GM12891 (cell line): ENCODE data around the gene PPP1R9A.

Experiments used
- PAX5 ChIP-seq: IDR thresholded peaks from 2 replicates; pipeline ENCODE4 v1.6.1; 2011; ENCODE audit warnings: low read length, moderate library complexity, mild to moderate bottlenecking; ENCODE audit not compliant: insufficient read depth, severe bottlenecking
- POLR2A ChIP-seq: IDR thresholded peaks from 2 replicates; pipeline ENCODE4 v1.6.1; 2011; ENCODE audit warnings: low read depth, low read length, control low read depth
- POLR2AphosphoS5 ChIP-seq: IDR thresholded peaks from 2 replicates; pipeline ENCODE4 v1.6.1; 2011; ENCODE audit warnings: low read depth, low read length, control low read depth
- POU2F2 ChIP-seq: IDR thresholded peaks from 2 replicates; pipeline ENCODE4 v1.6.1; 2011; ENCODE audit warnings: low read depth, mild to moderate bottlenecking, control low read depth, low read length, moderate library complexity
- SPI1 ChIP-seq: IDR thresholded peaks from 2 replicates; pipeline ENCODE4 v1.6.1; 2011; ENCODE audit warnings: low read depth, low read length, control low read depth
- TAF1 ChIP-seq: IDR thresholded peaks from 2 replicates; pipeline ENCODE4 v1.6.1; 2011; ENCODE audit warnings: low read depth, low read length, control low read depth

DNA sequence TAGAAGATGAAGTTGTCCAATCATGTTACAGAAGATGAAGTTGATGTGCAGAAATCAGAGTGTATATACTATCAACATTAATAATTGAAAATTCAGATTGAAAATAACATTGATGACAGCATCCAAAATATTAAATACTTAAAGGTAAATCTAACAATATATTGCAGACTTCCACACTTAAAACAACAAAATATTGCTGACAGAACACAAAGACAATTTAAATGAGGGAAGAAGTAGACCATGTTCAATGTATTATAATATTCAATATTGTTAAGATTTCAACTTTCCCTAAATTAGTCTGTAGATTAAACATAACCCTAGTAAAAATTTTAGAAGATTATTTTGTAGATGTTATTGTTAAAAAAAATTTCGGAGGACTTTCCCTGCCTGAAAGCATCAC lies 265.0 kb downstream of the PPP1R9A start:
- TF ChIP-seq POLR2AphosphoS5 (no peak), POLR2A (no peak), PAX5 (no peak), TAF1 (no peak), POU2F2 (no peak), SPI1 (no peak)
